Fibroblast of the aortic adventitia (primary cell): ENCODE data around the gene CDK11B. TPM values are rescaled to one million over a fixed set of nuclear protein-coding genes. Genes with fewer than 3 reads are reported as not detected.
A peak's percentile ranks its signal among the peaks of the same experiment; 100 is the strongest.
"Not testable (repeated sequence)": the region's sequence is repeated elsewhere in the genome, so short reads cannot be mapped to it uniquely, and the experiment has no call there.

Experiments used
- DNase-seq: peaks from one replicate; pipeline ENCODE4 v3.0.0-alpha.2; 2010; ENCODE audit warnings: low read depth
- H3K4me3 ChIP-seq: 2 replicates; pipeline ENCODE4 v1.5.1; 2011; ENCODE audit warnings: low read depth, mild to moderate bottlenecking, control low read depth, low read length, moderate library complexity
- CTCF ChIP-seq: IDR thresholded peaks from 2 replicates; pipeline ENCODE4 v1.5.1; 2011; ENCODE audit warnings: mild to moderate bottlenecking, low read length, control low read depth, inconsistent platforms; ENCODE audit not compliant: insufficient read depth
- total RNA-seq: library from RNA; depleted of rRNA; stranded (reverse); fragments of >200 nt; gene quantifications from 2 replicates; pipeline ENCODE4 v1.2.3, GENCODE V29; 2012; ENCODE audit warnings: low replicate concordance

Gene CDK11B
- total RNA-seq, 1 donor, result 10.5 TPM

DNA sequence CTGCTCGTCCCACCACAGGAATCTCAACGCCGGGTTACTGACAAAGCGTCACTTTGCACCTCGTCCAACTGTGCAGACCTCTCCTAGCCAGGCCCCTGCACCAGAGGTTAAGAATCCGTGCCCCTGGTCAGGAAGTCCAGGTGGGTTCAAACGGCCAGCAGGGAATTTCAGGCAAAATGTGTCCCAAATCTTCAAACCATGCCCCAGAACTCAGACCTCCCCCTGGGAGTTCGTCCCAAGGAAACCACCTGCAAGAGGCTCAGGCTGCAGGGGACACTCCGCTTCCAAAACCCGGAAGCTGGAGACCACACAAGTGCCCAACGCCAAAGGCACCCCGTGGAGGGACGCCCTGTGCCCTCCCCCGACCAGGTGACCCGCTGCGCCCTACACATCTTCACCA lies 32.6 kb upstream of the CDK11B start:
- DNase-seq, result not testable (repeated sequence)
- H3K4me3 ChIP-seq, result peak overlapping the region; percentile 63

DNA sequence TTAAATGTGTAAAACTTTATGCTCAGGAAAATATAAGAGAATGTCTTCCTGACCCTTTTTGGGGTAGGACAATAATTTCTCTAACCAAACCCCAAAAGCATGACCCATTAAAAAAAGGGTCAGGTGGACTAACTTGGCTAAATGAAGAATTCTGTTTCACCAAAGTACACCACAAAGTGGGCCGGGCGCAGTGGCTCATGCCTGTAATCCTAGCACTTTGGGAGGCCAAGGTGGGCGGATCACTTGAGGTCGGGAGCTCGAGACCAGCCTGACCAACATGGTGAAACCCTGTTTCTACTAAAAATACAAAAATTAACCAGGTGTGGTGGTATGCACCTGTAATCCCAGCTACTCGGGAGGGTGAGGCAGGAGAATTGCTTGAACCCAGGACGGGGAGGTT lies 30.7 kb upstream of the CDK11B start:
- DNase-seq, H3K4me3 ChIP-seq: not testable (repeated sequence)

- H3K4me3 ChIP-seq, result no peak overlapping the region
- DNase-seq, result no peak
- TF ChIP-seq CTCF, result no peak
These were observed 29.0 kb upstream of the CDK11B start for GRCh38 chr1:1687846-1688245.

DNA sequence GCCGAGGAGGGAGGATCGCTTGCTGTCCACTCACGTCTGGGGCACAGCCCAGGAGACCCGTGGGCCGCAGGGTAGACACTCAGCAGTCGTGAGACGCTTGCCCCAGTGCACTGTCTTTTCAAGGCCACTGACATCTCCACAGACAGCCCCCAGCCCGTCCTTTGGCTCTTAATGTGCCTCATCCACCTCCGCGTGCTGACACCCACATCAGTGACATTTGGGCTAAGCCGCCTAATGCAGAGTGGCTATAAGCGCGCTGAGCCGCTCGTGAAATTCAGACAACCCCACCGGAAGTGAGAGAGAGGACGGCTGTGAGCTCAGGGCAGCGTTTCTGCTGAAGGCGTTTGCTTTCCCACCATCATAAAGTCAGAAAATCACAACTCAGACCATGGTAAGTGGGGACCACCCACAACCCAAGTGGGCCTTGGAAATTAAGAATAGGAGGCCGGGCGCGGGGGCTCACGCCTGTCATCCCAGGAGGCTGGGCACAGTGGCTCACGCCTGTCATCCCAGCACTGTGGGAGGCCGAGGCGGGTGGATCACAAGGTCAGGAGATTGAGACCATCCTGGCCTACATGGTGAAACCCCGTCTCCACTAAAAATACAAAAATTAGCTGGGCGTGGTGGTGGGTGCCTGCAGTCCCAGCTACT lies 25.4 kb upstream of the CDK11B start:
- no peak for TF ChIP-seq CTCF
- H3K4me3 ChIP-seq, result no peak overlapping the region
- no peak for DNase-seq

- DNase-seq, result no peak
- H3K4me3 ChIP-seq, result no peak overlapping the region
- TF ChIP-seq CTCF, result no peak
These were observed 24.5 kb upstream of the CDK11B start for GRCh38 chr1:1683104-1683905.

GRCh38 chr1:1680912-1681273 lies 22.1 kb upstream of the CDK11B start:
- TF ChIP-seq CTCF, result no peak
- DNase-seq, result no peak
- H3K4me3 ChIP-seq, result no peak overlapping the region

GRCh38 chr1:1680031-1680911 lies 21.5 kb upstream of the CDK11B start:
- no peak overlapping the region for H3K4me3 ChIP-seq
- no peak for TF ChIP-seq CTCF
- DNase-seq, result no peak
